Eye (tissue), 1 donor: ENCODE measurements around the gene LMO7.
A peak's percentile ranks its signal among the peaks of the same experiment; 100 is the strongest.

Experiments
- DNase-seq: peaks from one replicate; pipeline ENCODE4 v3.0.0-alpha.2; 2015

Gene LMO7

GRCh38 chr13:75908141-75908540 lies 272.0 kb downstream of the LMO7 start:
- peak; percentile 49 for DNase-seq
